CD14-positive monocyte (primary cell): ENCODE measurements around the gene AOPEP. TPM values are rescaled to one million over a fixed set of nuclear protein-coding genes. Genes with fewer than 3 reads are reported as not detected.

ENCODE experiments used
- DNase-seq, 3 donors: peaks; one replicate each; pipeline ENCODE4 v3.0.0-alpha.2; 2011 to 2022
- H2AFZ ChIP-seq: 2 replicates; pipeline ENCODE4 v1.6.0; 2012; ENCODE audit warnings: mild to moderate bottlenecking, low read depth, low read length, inconsistent platforms; ENCODE audit not compliant: insufficient read depth, poor library complexity, severe bottlenecking
- H3K27ac ChIP-seq, 2 donors: 1 replicate in 1 of 2; 2 replicates in 1 of 2; pipeline ENCODE4 v1.5.1; 2012 to 2013; ENCODE audit warnings: low read length in 2 of 2, control low read depth in 1 of 2, inconsistent platforms in 1 of 2, low read depth in 1 of 2, mild to moderate bottlenecking in 1 of 2
- H3K27me3 ChIP-seq, 2 donors: one replicate each; pipeline versions ENCODE4 v1.6.0 to v1.6.1; 2011 to 2013; ENCODE audit warnings: low read length in 2 of 2; ENCODE audit not compliant: control insufficient read depth in 2 of 2, insufficient read depth in 2 of 2
- H3K36me3 ChIP-seq, 2 donors: replicated peaks in 1 of 2; 1 replicate in 1 of 2; 2 replicates in 1 of 2; pipeline versions ENCODE4 v1.5.1 to v1.6.1; 2012 to 2013; ENCODE audit warnings: low read length in 2 of 2, control low read depth in 1 of 2, inconsistent platforms in 1 of 2, mild to moderate bottlenecking in 1 of 2; ENCODE audit not compliant: insufficient read depth in 2 of 2, control insufficient read depth in 1 of 2
- H3K4me1 ChIP-seq, 2 donors: 1 replicate in 1 of 2; 2 replicates in 1 of 2; pipeline versions ENCODE4 v1.5.1 to v1.6.1; 2012 to 2013; ENCODE audit warnings: low read length in 2 of 2, control low read depth in 1 of 2, inconsistent platforms in 1 of 2, mild to moderate bottlenecking in 1 of 2, moderate library complexity in 1 of 2; ENCODE audit not compliant: insufficient read depth in 2 of 2, control insufficient read depth in 1 of 2
- H3K4me2 ChIP-seq: replicated peaks from 2 replicates; pipeline ENCODE3; 2012; ENCODE audit warnings: low read length, moderate library complexity, mild to moderate bottlenecking; ENCODE audit not compliant: poor library complexity, severe bottlenecking; ENCODE audit errors: extremely low read depth
- H3K4me3 ChIP-seq, 3 experiments: fragments of 200-600 bp in 1 of 3; sonication (generic) in 1 of 3; replicated peaks in 1 of 3; 1 replicate in 2 of 3; 2 replicates in 1 of 3; pipeline ENCODE4 v1.5.1; 2011 to 2013; ENCODE audit warnings: low read length in 3 of 3, mild to moderate bottlenecking in 3 of 3, control low read depth in 2 of 3, low read depth in 2 of 3, inconsistent platforms in 1 of 3, moderate library complexity in 1 of 3
- H3K79me2 ChIP-seq: 2 replicates; pipeline ENCODE4 v1.6.0; 2012; ENCODE audit warnings: mild to moderate bottlenecking, control low read depth, inconsistent platforms, low read length, moderate library complexity; ENCODE audit not compliant: insufficient read depth
- H3K9ac ChIP-seq: 2 replicates; pipeline ENCODE4 v1.6.0; 2017; ENCODE audit warnings: low read length, mild to moderate bottlenecking; ENCODE audit not compliant: insufficient read depth, poor library complexity, severe bottlenecking
- H3K9me3 ChIP-seq, 2 donors: replicated peaks in 1 of 2; 1 replicate in 1 of 2; 2 replicates in 1 of 2; pipeline versions ENCODE4 v1.5.1 to v1.6.1; 2012 to 2013; ENCODE audit warnings: low read length in 2 of 2, control low read depth in 1 of 2; ENCODE audit not compliant: control insufficient read depth in 1 of 2, insufficient read depth in 1 of 2
- H4K20me1 ChIP-seq: 2 replicates; pipeline ENCODE4 v1.6.0; 2012; ENCODE audit warnings: mild to moderate bottlenecking, low read length, control low read depth, moderate library complexity; ENCODE audit not compliant: insufficient read depth
- H3K27ac Mint-ChIP-seq, 7 donors: one replicate each; pipeline ENCODE4 v1.8.0; 2020; ENCODE audit warnings: mild to moderate bottlenecking in 7 of 7, mixed read lengths in 7 of 7, moderate library complexity in 6 of 7, inconsistent platforms in 2 of 7
- H3K27me3 Mint-ChIP-seq, 3 donors: one replicate each; pipeline ENCODE4 v1.8.0; 2021 to 2022; ENCODE audit warnings: low read depth in 3 of 3, mild to moderate bottlenecking in 3 of 3, mixed read lengths in 3 of 3, moderate library complexity in 3 of 3, inconsistent platforms in 1 of 3
- H3K36me3 Mint-ChIP-seq, 2 donors: one replicate each; pipeline ENCODE4 v1.8.0; 2020; ENCODE audit warnings: mixed read lengths in 2 of 2, inconsistent platforms in 1 of 2, mild to moderate bottlenecking in 1 of 2
- H3K4me1 Mint-ChIP-seq: one replicate; pipeline ENCODE4 v1.8.0; 2020; ENCODE audit warnings: mild to moderate bottlenecking, mixed read lengths
- H3K4me3 Mint-ChIP-seq, 2 donors: one replicate each; pipeline ENCODE4 v1.8.0; 2020; ENCODE audit warnings: mild to moderate bottlenecking in 2 of 2, mixed read lengths in 2 of 2, moderate library complexity in 1 of 2
- H3K9me3 Mint-ChIP-seq, 7 donors: one replicate each; pipeline ENCODE4 v1.8.0; 2020 to 2022; ENCODE audit warnings: mixed read lengths in 7 of 7, mild to moderate bottlenecking in 6 of 7, moderate library complexity in 6 of 7, inconsistent platforms in 2 of 7
- CTCF ChIP-seq: fragments of 200-600 bp; IDR thresholded peaks from one replicate; pipeline ENCODE4 v1.8.0; 2022; ENCODE audit warnings: antibody characterized with exemption, mild to moderate bottlenecking
- WGBS: methylation state at CpG from one replicate; pipeline ENCODE4 v1.1.5; 2013; ENCODE audit warnings: missing lambda C conversion rate; ENCODE audit not compliant: insufficient coverage; 5-methylcytosine and 5-hydroxymethylcytosine counted together
- intact Hi-C, 2 donors: fragments of 100-400 bp; cut with micrococcal nuclease; formaldehyde crosslinking; loops; one replicate each; pipeline versions ENCODE4 v1.15.0 to v1.15.1; 2023
- polyA plus RNA-seq, 3 donors: library from polyadenylated mRNA; depleted of rRNA in 1 of 3; unstranded in 2 of 3; stranded (reverse) in 1 of 3; fragments of 300-500 nt in 2 of 3; fragments of >200 nt in 1 of 3; fragmentation: Illumina TruSeq in 2 of 3; gene quantifications; 1 replicate in 2 of 3; 2 replicates in 1 of 3; pipeline ENCODE4 v1.2.3, GENCODE V29; 2012 to 2021

The AOPEP gene
- polyA plus RNA-seq, 3 donors, result 3.0 to 4.1 (median 3.1) TPM

- no peak overlapping the region for H3K9ac ChIP-seq
- peaks cover 0 to 3% (median 0%) of the 10 kb centered on the region in 3 donors for H3K27me3 Mint-ChIP-seq
- no peaks in the 10 kb centered on the region for H4K20me1 ChIP-seq
- H3K4me3 Mint-ChIP-seq, result no peak overlapping the region
- H2AFZ ChIP-seq, result no peak overlapping the region
- no peaks in the 10 kb centered on the region for H3K4me1 Mint-ChIP-seq
- intact Hi-C loops, result no loop called here
- no peak for DNase-seq
- H3K36me3 Mint-ChIP-seq, result peaks cover 13 to 17% of the 10 kb centered on the region in 2 donors
- H3K36me3 ChIP-seq, result no peaks in the 10 kb centered on the region
- no peaks in the 10 kb centered on the region for H3K27me3 ChIP-seq
- H3K27ac ChIP-seq, result no peak overlapping the region
- no peak overlapping the region for H3K4me3 ChIP-seq
- no CpG with 5 or more reads among the region's 4 CpGs for WGBS
- H3K27ac Mint-ChIP-seq, result no peak overlapping the region
- peaks cover 4% of the 10 kb centered on the region in 2 donors for H3K9me3 ChIP-seq
- no peak overlapping the region for H3K4me2 ChIP-seq
- no peaks in the 10 kb centered on the region for H3K4me1 ChIP-seq
- peaks cover 1 to 15% (median 12%) of the 10 kb centered on the region in 7 donors for H3K9me3 Mint-ChIP-seq
- no peak for TF ChIP-seq CTCF
- H3K79me2 ChIP-seq, result no peaks in the 10 kb centered on the region
Observed at GRCh38 chr9:94833802-94834201, 107.3 kb downstream of the AOPEP start.

DNA sequence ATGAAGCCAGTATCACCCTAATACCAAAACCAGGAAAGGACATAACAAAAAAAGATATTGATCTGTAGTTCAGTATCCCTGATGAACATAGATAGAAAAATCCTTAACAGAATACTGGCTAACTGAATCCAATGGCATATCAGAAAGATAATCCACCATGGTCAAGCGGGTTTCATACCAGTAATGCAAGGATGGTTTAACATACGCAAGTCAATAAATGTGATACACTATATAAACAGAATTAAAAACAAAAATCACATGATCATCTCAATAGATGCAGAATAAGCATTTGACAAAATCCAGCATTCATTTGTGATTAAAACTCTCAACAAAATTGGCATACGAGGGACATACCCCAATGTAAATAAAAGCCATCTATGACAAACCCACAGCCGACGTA is 110.9 kb downstream of the AOPEP start:
- intact Hi-C loops, result no loop called here
- Mint-ChIP-seq H3K27ac (no peak overlapping the region), H3K36me3 (peaks cover 0 to 2% of the 10 kb centered on the region in 2 donors), H3K4me1 (no peaks in the 10 kb centered on the region), H3K9me3 (peaks cover 3 to 20% (median 14%) of the 10 kb centered on the region in 7 donors), H3K27me3 (peaks cover 0 to 3% (median 0%) of the 10 kb centered on the region in 3 donors), H3K4me3 (no peak overlapping the region)
- peaks cover 4 to 13% of the 10 kb centered on the region in 2 donors for H3K9me3 ChIP-seq
- no peaks in the 10 kb centered on the region for H3K27me3 ChIP-seq
- no peak overlapping the region for H2AFZ ChIP-seq
- no peaks in the 10 kb centered on the region for H3K36me3 ChIP-seq
- no peak overlapping the region for H3K4me3 ChIP-seq
- no peak for DNase-seq
- H4K20me1 ChIP-seq, result no peaks in the 10 kb centered on the region
- H3K4me2 ChIP-seq, result no peak overlapping the region
- no peak overlapping the region for H3K9ac ChIP-seq
- no peaks in the 10 kb centered on the region for H3K4me1 ChIP-seq
- H3K27ac ChIP-seq, result no peak overlapping the region
- WGBS, result no CpG with 5 or more reads among the region's 5 CpGs
- no peak for TF ChIP-seq CTCF
- H3K79me2 ChIP-seq, result no peaks in the 10 kb centered on the region
